ENCODE results near the gene VASH1. TPM values are rescaled to one million over a fixed set of nuclear protein-coding genes. Genes with fewer than 3 reads are reported as not detected.

The VASH1 gene
- total RNA-seq, 4 donors from 2014 or later, result 5.6 to 17.5 (median 9.2) TPM

- no peak for TF ChIP-seq POLR2A (IDR thresholded peaks at IDR 0.05; ENCODE audit: low read depth)
- TF ChIP-seq, protein P1, sequence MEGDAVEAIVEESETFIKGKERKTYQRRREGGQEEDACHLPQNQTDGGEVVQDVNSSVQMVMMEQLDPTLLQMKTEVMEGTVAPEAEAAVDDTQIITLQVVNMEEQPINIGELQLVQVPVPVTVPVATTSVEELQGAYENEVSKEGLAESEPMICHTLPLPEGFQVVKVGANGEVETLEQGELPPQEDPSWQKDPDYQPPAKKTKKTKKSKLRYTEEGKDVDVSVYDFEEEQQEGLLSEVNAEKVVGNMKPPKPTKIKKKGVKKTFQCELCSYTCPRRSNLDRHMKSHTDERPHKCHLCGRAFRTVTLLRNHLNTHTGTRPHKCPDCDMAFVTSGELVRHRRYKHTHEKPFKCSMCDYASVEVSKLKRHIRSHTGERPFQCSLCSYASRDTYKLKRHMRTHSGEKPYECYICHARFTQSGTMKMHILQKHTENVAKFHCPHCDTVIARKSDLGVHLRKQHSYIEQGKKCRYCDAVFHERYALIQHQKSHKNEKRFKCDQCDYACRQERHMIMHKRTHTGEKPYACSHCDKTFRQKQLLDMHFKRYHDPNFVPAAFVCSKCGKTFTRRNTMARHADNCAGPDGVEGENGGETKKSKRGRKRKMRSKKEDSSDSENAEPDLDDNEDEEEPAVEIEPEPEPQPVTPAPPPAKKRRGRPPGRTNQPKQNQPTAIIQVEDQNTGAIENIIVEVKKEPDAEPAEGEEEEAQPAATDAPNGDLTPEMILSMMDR (IDR thresholded peaks at IDR 0.05), result no peak
- no peak for TF ChIP-seq POLR2AphosphoS5 (IDR thresholded peaks at IDR 0.05)
- TF ChIP-seq EP300 (IDR thresholded peaks at IDR 0.05), result no peak
- H3K4me1 ChIP-seq, result peaks cover 3 to 8% (median 6%) of the 10 kb centered on the region in 4 donors
- no peak overlapping the region for H3K27ac ChIP-seq (replicated peaks in 1 of 4)
- no peaks in the 10 kb centered on the region for H3K27me3 ChIP-seq
- intact Hi-C loops (cut with DNase I), result no loop called here
- WGBS, result 92% methylated on average over 9 of the region's 9 CpGs
- H3K4me3 ChIP-seq, result no peak overlapping the region
- no peaks in the 10 kb centered on the region for H3K36me3 ChIP-seq
- no peak for DNase-seq (ENCODE audit: extremely low spot score)
- no peaks in the 10 kb centered on the region for H3K9me3 ChIP-seq
These were observed 5.5 kb upstream of the VASH1 start for GRCh38 chr14:76755610-76756370.

DNA sequence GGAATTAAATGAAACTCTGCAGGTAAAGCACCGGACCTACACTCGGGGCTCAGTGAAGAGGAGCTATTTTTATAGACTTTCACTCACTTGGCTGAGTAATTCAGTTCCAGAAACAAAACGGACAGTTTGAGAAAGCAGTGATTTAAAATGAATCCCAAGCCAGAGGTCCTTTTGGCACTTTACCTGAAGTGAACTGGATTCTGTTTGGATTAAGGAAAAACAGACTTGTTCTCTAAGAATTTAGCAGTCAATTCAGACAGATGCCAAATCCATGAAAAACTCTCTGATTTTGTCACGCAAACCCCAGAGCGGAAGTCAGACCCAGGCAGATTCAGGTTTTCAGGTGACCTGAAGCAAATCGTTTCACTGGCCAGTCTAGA, 4.9 kb upstream of the VASH1 start:
- Histone ChIP-seq H3K27ac (replicated peaks in 1 of 4) (no peak overlapping the region), H3K9me3 (no peaks in the 10 kb centered on the region), H3K4me3 (no peak overlapping the region), H3K36me3 (no peaks in the 10 kb centered on the region), H3K4me1 (peaks cover 5 to 13% (median 10%) of the 10 kb centered on the region in 4 donors), H3K27me3 (no peaks in the 10 kb centered on the region)
- DNase-seq (ENCODE audit: extremely low spot score), result no peak
- 83% methylated on average over 6 of the region's 6 CpGs for WGBS
- intact Hi-C loops (cut with DNase I), result no loop called here
- TF ChIP-seq EP300 (IDR thresholded peaks at IDR 0.05) (no peak), POLR2A (IDR thresholded peaks at IDR 0.05; ENCODE audit: low read depth) (no peak), POLR2AphosphoS5 (IDR thresholded peaks at IDR 0.05) (no peak)
- TF ChIP-seq, protein P1 (IDR thresholded peaks at IDR 0.05), result no peak

DNA sequence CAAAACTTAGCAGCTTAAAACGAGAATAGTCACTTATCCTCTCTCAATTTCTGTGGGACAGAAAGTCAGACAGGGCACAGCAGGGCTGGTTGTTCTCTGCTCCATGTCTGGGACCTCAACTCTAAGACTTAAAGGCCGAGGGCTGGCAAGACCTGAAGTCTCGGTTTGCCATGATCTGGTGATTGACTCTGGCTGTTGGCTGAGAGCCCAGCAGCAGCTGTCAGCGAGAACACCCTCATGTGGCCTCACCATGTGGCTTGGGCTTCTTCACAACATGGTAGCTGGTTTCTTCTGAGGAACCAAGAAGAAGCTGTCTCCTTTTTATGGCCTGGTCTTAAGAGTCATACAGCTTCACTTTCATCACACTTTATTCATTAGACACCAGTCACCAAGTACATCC, 1.7 kb upstream of the VASH1 start:
- TF ChIP-seq, protein P1 (IDR thresholded peaks at IDR 0.05), result no peak
- TF ChIP-seq POLR2AphosphoS5 (IDR thresholded peaks at IDR 0.05), result no peak
- TF ChIP-seq EP300 (IDR thresholded peaks at IDR 0.05), result no peak
- TF ChIP-seq POLR2A (IDR thresholded peaks at IDR 0.05; ENCODE audit: low read depth), result no peak
- Histone ChIP-seq H3K9me3 (no peaks in the 10 kb centered on the region), H3K4me1 (peaks cover 5 to 37% (median 36%) of the 10 kb centered on the region in 4 donors), H3K27me3 (no peaks in the 10 kb centered on the region), H3K4me3 (no peak overlapping the region), H3K27ac (replicated peaks in 1 of 4) (no peak overlapping the region), H3K36me3 (no peaks in the 10 kb centered on the region)
- intact Hi-C loops (cut with DNase I), result no loop called here
- no peak for DNase-seq (ENCODE audit: extremely low spot score)
- WGBS, result 81% methylated on average over 3 of the region's 4 CpGs

DNA sequence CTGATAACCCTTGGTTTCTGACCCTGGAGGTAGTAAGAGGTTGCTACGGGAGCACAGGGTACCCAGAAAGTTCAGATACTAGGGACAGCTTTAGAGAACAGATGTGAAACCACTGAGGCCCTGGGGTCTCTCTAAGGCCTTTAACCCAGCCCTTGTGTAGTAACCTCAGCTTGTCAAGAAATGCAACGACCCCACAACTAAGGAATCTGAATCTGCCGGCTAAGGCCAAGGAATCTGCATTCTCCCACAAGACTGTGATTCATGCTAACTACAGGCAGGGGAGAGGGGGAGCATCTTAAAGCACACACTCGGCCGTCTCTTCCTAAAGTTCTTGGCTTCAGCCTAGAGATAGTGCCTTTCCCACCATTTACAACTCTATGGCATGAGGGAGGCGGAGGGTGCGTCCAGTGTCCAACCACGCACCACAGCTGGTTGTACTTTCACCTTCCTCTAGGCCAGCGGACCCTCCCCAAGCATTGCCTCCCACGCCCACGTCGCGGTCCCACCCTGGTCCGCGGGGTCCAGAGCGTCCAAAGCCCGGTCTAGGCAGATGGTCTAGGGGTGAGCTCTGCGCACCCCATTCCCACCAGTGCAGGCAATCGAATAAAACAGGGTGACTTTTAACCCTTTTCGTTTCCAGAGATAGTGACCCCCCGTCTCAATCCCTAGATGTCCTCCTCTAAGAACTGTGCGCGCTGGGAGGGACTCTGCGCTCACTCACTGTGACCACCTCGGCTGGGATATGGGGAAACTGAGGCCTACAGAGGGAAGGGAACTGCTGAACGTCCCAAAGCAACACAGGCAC, 735 bp upstream of the VASH1 start:
- H3K4me1 ChIP-seq, result peaks cover 12 to 46% (median 44%) of the 10 kb centered on the region in 4 donors
- H3K9me3 ChIP-seq, result no peaks in the 10 kb centered on the region
- intact Hi-C loops (cut with DNase I), result no loop called here
- WGBS, result 61% methylated on average over 10 of the region's 26 CpGs
- DNase-seq (ENCODE audit: extremely low spot score), result no peak
- H3K36me3 ChIP-seq, result no peaks in the 10 kb centered on the region
- H3K27me3 ChIP-seq, result no peaks in the 10 kb centered on the region
- H3K4me3 ChIP-seq, result peak overlapping the region; percentile 73 to 95 (median 78)
- H3K27ac ChIP-seq (replicated peaks in 1 of 4), result peak overlapping the region; percentile 68 to 85 (median 76)
- TF ChIP-seq POLR2A (IDR thresholded peaks at IDR 0.05; ENCODE audit: low read depth) (no peak), POLR2AphosphoS5 (IDR thresholded peaks at IDR 0.05) (no peak)

DNA sequence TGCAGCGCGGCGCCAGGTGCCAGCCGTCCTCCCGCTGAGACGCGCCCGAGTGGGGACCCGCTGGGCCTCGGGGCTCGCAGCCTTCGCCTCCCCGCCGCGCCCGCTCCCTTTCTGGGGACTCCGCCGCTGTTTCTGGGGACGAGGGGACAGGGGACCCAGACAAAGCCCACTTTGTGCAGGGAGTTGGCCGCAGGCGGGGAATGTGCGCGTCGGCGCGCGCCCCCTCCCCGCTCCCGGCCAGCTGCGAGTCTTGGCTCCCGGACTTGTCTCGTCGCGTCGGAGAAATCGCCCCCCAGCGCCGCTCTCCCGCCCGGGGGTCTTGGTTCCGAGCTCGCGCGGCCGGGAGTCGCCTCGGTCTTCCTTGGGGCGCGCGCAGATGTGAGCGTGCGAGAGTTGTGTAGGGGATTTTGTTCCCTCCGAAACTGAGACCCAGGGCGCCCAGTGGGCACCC, 717 bp downstream of the VASH1 start:
- peak overlapping the region; percentile 68 to 85 (median 76) for H3K27ac ChIP-seq (replicated peaks in 1 of 4)
- peaks cover 0 to 3% (median 0%) of the 10 kb centered on the region in 4 donors for H3K36me3 ChIP-seq
- DNase-seq (ENCODE audit: extremely low spot score), result peak; percentile 87
- intact Hi-C loops (cut with DNase I), result no loop called here
- H3K4me1 ChIP-seq, result peaks cover 12 to 48% (median 44%) of the 10 kb centered on the region in 4 donors
- H3K4me3 ChIP-seq, result peak overlapping the region; percentile 73 to 95 (median 78)
- H3K9me3 ChIP-seq, result no peaks in the 10 kb centered on the region
- WGBS, result under 1% methylated on average over 29 of the region's 54 CpGs
- H3K27me3 ChIP-seq, result no peaks in the 10 kb centered on the region
- TF ChIP-seq, protein P1 (IDR thresholded peaks at IDR 0.05), result no peak
- TF ChIP-seq POLR2A (IDR thresholded peaks at IDR 0.05; ENCODE audit: low read depth) (no peak), POLR2AphosphoS5 (IDR thresholded peaks at IDR 0.05) (no peak), EP300 (IDR thresholded peaks at IDR 0.05) (no peak)

All from esophagus muscularis mucosa (tissue), 4 donors.